T-helper 2 cell treated with Interferon-gamma antibody and Interleukin-4, amounts not matched to agents 100 ng/mL and 5 ng/mL, for 36 hours (primary cell): ENCODE data around the gene KLF5. TPM values are rescaled to one million over a fixed set of nuclear protein-coding genes. Genes with fewer than 3 reads are reported as not detected.
"Not testable (repeated sequence)": the region's sequence is repeated elsewhere in the genome, so short reads cannot be mapped to it uniquely, and the experiment has no call there.

Experiments used
- intact Hi-C: fragments of 100-400 bp; cut with micrococcal nuclease; formaldehyde crosslinking; loops from one replicate; pipeline ENCODE4 v1.15.1; 2023
- total RNA-seq: library from RNA; stranded (reverse); gene quantifications from 2 replicates; pipeline ENCODE4 v1.2.3, GENCODE V29; 2022

KLF5 gene
- 3.5 and 4.6 TPM in 2 replicates for total RNA-seq

GRCh38 chr13:73058736-73059459 is at the start of gene KLF5:
Gene KLF5, plus strand, starts transcription at chr13:73059005. Its CDS starts 323 bp downstream, at chr13:73059328.
- intact Hi-C loops = loop anchor here (1.0 to 10.0 kb wide), 8 partner anchors 217 to 1076 kb away; partner anchors contain the start of genes BORA, DIS3 and MZT1

DNA sequence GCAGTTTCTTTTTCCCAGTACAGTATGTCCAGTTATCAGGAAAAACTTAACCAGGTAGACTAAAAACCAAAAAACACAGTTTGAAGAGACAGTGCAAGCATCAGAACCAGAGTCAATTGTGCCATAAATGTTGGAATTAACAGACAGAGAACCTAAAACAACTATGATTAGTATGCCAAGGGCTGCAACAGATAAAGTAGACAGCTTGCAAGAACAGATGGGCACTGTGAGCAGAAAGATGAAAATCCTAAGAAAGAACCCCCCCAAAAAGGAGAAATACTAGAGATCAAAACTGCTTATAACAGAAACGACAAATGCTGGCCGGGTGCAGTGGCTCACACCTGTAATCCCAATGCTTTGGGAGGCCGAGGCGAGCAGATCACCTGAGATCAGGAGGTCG is 47.1 kb upstream of the KLF5 start:
- intact Hi-C loops = no loop called here

DNA sequence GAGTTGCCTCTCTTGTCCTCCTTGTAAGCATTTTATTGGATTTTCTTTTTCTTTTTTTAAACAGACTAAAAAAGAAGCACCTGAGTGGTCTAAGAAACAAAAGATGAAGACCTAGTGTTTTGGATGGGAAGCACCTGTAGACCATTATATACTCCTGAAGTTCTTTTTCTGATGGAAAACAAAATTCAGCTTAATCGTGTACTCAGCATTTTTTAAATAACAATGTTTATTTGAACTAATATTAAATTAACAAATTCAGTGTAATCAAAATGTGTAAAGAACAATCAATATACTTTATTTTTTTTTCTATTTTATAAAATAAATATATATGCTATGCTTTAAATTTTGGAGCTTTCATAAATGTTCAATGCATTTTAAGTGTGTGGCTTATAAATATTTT is 43.0 kb upstream of the KLF5 start:
- intact Hi-C loops = no loop called here

DNA sequence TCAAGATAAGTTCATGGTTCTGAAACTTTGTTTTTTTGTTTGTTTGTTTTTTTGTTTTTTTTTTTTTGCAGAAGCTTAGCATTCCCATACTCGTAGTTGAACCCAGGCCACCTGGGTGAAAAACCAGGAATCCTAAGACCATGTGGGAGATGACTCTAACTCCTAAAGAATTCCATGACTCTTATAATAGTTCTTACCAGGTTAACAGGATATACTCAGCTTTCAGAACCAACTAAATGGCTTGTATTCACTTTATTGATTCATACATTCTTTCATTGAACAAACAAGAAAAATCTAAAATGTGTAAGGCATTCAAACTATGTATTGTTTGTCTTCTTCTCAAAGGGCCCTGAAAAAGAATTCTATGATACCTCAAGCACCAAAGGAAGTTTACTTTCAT is 40.5 kb upstream of the KLF5 start:
- intact Hi-C loops = no loop called here

- intact Hi-C loops = no loop called here
Observed at GRCh38 chr13:73025217-73026012, 33.4 kb upstream of the KLF5 start.

DNA sequence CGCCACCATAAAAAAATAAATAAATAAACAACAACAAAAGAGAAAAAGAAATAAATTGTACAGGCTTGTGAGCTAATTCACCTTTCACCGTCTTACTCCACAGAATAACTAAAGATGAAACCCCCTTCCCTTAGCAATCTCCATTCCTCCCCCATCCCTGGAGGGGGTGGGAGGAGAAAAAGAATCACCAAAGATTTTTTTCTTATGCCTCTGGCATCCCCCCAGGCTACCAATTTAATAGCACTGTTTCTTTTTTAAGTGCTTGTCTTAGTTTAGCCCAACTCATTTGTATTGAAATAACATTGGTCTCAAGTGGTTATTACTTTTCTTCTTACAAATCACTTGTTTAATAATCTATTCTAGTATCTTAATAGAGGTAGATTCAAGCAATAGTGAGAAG is 23.9 kb upstream of the KLF5 start:
- intact Hi-C loops = no loop called here

- intact Hi-C loops = no loop called here
Observed at GRCh38 chr13:73035660-73036059, 23.1 kb upstream of the KLF5 start.

GRCh38 chr13:73036566-73036965 is 22.2 kb upstream of the KLF5 start:
- intact Hi-C loops = no loop called here

DNA sequence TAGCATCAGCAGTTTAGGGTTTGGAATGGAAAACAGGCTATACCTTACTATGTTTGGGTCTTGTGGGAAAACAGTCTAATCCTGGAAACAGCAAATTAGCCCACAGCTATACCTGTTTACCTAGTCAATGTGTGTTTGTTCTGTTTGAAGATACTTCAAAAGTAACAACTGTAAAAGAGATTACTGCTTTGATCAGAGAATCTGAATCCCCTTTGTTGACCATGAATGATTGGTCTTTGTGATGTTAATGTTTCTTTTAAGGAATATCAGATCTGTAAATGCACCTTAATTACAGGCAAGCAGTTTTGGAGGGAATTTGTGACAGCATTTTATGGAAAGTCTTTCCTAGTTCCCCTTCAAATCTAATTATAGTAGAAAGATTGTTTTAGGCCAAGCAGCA is 20.7 kb upstream of the KLF5 start:
- intact Hi-C loops = no loop called here

DNA sequence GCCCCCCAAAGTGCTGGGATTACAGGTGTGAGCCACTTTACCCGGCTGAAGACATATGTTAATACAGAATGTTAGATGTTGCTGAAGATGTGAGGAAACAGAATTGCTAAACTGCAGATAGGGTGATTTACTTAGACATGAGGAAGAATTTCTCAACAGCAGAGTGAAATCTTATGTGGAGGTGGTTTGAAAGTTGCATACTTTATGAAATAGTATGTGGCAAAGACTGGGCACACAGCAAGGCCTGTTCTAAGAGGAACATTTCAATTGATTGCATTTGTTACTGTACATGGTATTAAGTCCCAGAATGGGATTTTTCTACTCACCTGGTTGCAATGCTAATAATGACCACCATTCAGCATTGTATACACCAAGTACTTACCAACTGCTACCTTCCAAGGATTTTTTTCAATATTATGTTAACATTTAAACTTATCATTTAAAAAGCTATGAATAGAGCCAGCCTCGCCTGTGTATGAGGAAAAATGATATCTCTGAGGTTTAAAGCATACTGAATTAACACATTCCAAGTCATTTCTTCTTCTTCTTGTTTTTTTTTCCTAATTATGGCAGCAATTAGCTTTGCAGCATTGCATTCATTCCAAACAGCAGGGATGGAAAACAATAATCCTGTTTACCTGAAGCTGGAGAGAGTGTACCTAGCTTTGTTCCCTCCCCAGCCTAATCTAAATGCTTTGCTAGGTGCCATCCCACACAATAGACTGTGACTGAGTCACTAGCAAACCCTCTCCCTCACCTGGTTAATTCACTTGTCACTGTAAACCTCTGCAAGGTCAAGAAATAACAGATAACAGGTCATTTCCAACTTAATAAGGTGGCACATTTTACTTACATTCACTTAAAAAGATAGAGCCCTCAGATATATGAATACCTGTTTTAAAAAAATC is 19.4 kb upstream of the KLF5 start:
- intact Hi-C loops = no loop called here

DNA sequence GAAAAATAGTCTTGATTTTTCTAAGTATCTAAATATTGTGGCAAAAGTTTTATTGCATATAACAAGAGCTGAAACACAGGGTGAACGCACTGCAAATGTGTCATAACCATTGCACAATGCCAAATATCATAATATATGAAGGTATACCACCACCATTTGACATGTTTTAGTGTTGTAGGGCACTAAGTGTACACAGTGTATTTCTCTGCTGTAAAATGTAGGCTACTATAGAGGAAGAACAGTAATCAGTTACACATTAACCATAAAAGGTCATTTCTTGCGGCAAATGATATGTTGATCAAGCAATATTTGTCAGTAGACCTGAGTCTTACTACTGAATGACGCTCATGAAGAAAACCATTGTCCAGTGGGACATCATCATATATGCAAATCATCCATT is 18.3 kb upstream of the KLF5 start:
- intact Hi-C loops = no loop called here

- intact Hi-C loops = no loop called here
Observed at GRCh38 chr13:73040968-73041596, 17.7 kb upstream of the KLF5 start.

- intact Hi-C loops = no loop called here
Observed at GRCh38 chr13:73045031-73045430, 13.8 kb upstream of the KLF5 start.

- intact Hi-C loops = not testable (repeated sequence)
Observed at GRCh38 chr13:73048615-73049014, 10.2 kb upstream of the KLF5 start.

- intact Hi-C loops = loop anchor here (5.0 to 10.0 kb wide), 3 partner anchors 212 to 570 kb away; no protein-coding TSS in a partner anchor
Observed at GRCh38 chr13:73054712-73055111, 4.1 kb upstream of the KLF5 start.

DNA sequence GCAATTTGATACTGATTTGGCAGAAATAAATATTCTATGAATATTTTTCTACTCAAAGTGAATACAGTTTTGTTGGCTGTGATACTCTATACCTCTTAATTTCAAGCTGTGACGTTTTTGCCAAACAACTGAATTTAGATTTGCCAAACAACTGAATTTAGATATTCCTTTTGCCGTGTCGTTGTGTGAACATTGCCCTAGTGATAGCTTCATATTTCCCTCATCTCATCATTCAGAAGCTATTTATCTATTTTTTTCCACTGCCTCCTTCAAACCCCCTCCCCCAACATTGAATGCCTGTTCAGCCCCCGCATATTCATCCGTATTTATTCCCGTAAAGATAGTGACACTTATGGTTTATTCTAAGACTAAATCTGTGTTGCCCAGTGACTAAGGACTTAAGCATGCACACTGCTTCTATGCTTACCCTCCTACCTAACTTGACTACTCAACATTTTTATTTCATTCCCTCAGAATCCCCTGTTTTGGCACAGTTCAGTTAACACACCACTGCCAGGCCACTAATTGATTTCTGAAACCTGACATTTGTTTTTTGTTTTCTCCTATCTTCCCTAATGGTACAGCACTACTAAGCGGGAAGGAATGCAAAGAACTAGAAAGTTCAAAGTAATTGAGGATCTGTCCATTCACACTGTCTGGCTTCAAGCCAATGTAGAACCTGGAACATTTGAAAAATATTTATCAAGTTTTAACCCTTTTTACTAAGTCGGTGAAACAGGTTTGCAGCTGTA is 2.8 kb upstream of the KLF5 start:
- intact Hi-C loops = loop anchor here (5.0 to 10.0 kb wide), 3 partner anchors 214 to 569 kb away; no protein-coding TSS in a partner anchor

DNA sequence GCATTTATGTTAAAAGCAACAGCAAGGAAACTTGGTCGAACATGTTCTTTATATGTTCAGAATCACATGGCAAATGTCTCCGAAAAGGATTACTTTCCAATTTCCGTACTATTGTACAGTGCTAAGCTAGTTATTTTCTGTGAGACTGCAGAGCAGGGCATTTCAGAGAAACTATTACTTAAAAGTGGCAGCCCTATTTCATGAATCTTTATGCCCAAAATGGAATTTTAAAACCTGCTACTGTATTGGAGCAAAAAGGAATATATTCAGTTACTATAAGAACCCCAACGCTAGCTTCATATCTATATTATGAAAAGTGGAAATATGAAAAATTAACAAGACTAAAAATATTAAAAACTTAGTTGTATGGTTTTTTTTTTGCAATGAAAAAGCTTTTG is 2.2 kb upstream of the KLF5 start:
- intact Hi-C loops = loop anchor here (5.0 to 10.0 kb wide), 3 partner anchors 214 to 568 kb away; no protein-coding TSS in a partner anchor

- intact Hi-C loops = loop anchor here (1.0 to 10.0 kb wide), 6 partner anchors 215 to 1078 kb away; partner anchors contain the start of gene DIS3
Observed at GRCh38 chr13:73057284-73058063, 1.3 kb upstream of the KLF5 start.

DNA sequence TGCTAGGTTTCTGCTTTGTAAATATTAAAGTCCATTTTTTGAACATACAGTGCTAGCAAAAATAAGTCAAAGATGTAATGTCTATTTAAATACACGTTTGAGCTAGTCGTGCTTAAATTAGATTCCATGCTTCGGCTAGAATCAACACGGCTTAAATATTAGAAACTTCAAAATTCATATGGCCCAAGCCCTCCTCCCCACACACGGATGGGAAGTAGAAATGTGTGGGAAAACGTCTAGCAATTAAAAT is 816 bp upstream of the KLF5 start:
- intact Hi-C loops = loop anchor here (1.0 to 10.0 kb wide), 6 partner anchors 216 to 1077 kb away; partner anchors contain the start of gene DIS3

DNA sequence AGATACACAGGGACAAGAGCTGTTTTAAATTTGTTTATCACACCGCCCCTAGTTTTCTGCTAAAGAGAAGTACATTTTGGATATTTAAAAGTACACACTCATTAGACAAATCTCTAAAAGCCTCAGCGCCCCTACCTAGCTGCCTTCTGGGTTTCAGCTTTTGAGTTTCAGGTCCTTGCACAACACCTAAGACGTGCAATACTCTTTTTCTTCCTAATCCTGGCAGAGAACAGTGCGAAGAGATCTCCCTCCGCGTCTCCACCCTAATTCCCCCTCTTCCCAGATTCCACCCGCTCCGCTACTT is 421 bp upstream of the KLF5 start:
- intact Hi-C loops = loop anchor here (1.0 to 10.0 kb wide), 6 partner anchors 216 to 1077 kb away; partner anchors contain the start of gene DIS3
